GM19397 (cell line): Measurements from ENCODE around the gene CCDC142.

Source experiments
- ATAC-seq: cut with Tn5 transposase; IDR thresholded peaks from one replicate; pipeline ENCODE4 v1.9.1; 2021; ENCODE audit warnings: mild to moderate bottlenecking, moderate library complexity; ENCODE audit not compliant: unreplicated experiment

The CCDC142 gene

GRCh38 chr2:74425523-74425922, 57.3 kb downstream of the CCDC142 start:
- ATAC-seq, result no peak

GRCh38 chr2:74424995-74425406, 57.8 kb downstream of the CCDC142 start:
- no peak for ATAC-seq

DNA sequence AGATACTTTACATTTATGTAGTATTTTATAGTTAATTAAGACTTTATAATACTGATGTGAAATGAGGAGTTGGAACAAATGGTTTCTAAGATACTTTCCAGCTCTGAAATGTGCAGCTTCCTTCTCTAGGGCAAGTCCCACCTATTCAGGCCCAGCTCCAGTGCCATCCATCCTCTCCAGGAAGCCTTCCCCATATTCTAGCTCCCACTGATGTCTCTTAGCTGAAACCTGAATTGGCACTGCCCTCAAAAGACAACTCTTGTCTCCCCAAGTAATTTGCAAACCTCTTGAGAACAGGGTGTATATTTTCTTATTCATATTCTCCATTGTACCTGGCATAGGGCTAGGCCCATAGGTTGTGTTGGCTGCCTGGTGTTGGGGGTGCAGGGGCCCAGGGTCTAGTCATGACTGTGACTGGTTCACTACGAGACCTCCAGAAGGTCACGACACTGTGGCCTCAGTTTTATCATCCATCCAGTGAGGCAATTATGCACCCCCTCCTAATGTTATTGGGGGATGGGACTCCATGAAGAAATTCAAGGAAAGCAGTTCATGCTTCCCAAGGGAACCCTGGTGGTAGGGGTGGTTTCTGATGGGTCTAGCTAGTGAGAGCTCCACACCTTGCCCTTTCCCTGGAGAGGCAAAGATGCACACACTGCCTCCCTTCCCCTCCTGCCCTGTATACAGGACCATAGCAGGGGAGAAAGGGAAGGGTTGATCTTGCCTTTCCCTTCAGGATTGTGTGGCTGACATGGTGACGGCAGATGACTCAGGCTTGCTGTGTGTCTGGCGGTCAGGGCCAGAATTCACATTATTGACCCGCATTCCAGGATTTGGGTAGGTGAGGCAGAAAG, 58.4 kb downstream of the CCDC142 start:
- ATAC-seq, result no peak
